ENCODE measurements around the gene TNNT2.

Gene TNNT2

DNA sequence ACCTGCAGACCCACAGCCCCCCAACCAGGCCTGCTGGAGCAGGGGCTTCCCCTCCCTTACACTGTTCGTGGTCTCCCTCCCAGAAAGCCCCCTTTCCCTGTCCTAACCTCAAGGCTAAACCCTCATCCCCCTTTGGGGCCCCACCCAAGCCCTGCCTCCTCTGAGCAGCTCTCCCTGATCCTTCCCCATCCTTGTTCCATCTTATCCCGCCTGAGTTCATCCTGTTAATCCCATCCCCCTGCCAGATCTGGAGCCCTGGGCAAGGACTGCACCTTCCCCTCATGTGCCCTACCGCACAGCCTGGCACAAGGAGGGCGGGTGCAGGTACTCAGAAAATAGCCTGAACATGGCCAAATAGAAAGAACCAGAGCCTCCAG, 6.9 kb upstream of the TNNT2 start:
- Histone ChIP-seq H3K27me3 (replicated peaks in 2 of 5; ENCODE audit: control insufficient read depth in 4 of 5, insufficient read depth in 5 of 5, low read length in 4 of 5) (peaks cover 0 to 5% (median 0%) of the 10 kb centered on the region in 5 experiments), H3K36me3 (ENCODE audit: control insufficient read depth in 4 of 4, insufficient read depth in 4 of 4, low read length in 3 of 4) (no peaks in the 10 kb centered on the region), H3K9me3 (ENCODE audit: control extremely low read depth in 1 of 5, control insufficient read depth in 4 of 5, insufficient read depth in 2 of 5, low read depth in 1 of 5, low read length in 4 of 5) (no peaks in the 10 kb centered on the region), H3K4me3 (ENCODE audit: control insufficient read depth in 1 of 7, extremely low read depth in 1 of 7, insufficient read depth in 4 of 7, low read depth in 2 of 7, low read length in 6 of 7) (no peak overlapping the region), H3K27ac (ENCODE audit: insufficient read depth in 1 of 2, low read depth in 1 of 2, low read length in 2 of 2, poor library complexity in 1 of 2, severe bottlenecking in 2 of 2) (no peak overlapping the region), H3K4me1 (ENCODE audit: control extremely low read depth in 1 of 4, control insufficient read depth in 4 of 4, insufficient read depth in 4 of 4, low read length in 3 of 4) (no peaks in the 10 kb centered on the region)
- 81% methylated on average over 3 of the region's 4 CpGs for WGBS (ENCODE audit: insufficient coverage)
- CTCF ChIA-PET, result interaction anchor here (1.0 to 3.1 kb wide), 8 partner anchors 12 to 49 kb away, joined by 3 to 27 read pairs (median 4); no protein-coding TSS in a partner anchor
- POLR2A ChIA-PET, result no interaction called here
- DNase-seq, result no peak

DNA sequence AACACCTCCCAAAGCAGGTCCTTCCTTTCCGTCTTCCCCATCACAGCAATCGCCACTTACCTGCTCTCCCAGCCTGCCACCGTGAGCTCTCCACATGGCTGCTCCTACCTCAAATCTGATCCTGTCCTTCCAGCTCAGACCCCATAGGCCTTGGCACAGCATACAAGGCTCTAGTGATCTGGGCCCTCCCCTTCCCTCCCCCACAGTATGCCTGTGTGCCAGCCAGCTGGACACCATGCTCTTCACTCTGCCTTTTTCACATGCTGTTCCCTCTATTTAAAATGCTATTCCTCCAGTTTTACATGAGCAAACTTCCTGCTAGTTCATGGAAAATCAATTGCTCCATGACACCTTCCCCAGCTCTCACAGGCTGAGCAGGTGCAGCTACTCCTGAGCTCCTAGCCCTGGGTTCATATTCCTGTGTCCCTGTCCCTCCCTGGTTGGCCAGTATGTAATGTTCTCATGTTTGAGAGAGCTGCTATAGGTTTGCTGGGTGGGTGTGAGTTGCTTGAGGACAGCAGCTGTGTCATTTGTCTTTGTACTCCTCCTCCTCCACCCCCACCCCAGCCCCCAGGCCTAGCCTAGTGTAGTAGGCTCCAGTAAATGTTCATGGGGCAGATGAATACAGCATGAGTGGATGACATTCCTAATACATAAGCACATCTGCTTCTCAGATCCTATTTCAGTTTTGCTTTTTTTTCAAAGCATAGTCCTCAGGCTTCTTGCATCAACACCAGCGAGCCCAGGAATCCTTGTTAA, 6.3 kb upstream of the TNNT2 start:
- CTCF ChIA-PET, result interaction anchor here (0.7 to 1.8 kb wide), 8 partner anchors 8 to 142 kb away, joined by 3 to 5 read pairs (median 3); no protein-coding TSS in a partner anchor
- WGBS (ENCODE audit: insufficient coverage), result 100% methylated on average over 4 of the region's 4 CpGs
- DNase-seq, result no peak
- Histone ChIP-seq H3K9me3 (ENCODE audit: control extremely low read depth in 1 of 5, control insufficient read depth in 4 of 5, insufficient read depth in 2 of 5, low read depth in 1 of 5, low read length in 4 of 5) (no peaks in the 10 kb centered on the region), H3K36me3 (ENCODE audit: control insufficient read depth in 4 of 4, insufficient read depth in 4 of 4, low read length in 3 of 4) (no peaks in the 10 kb centered on the region), H3K4me3 (ENCODE audit: control insufficient read depth in 1 of 7, extremely low read depth in 1 of 7, insufficient read depth in 4 of 7, low read depth in 2 of 7, low read length in 6 of 7) (no peak overlapping the region), H3K27me3 (replicated peaks in 2 of 5; ENCODE audit: control insufficient read depth in 4 of 5, insufficient read depth in 5 of 5, low read length in 4 of 5) (peaks cover 0 to 5% (median 0%) of the 10 kb centered on the region in 5 experiments), H3K27ac (ENCODE audit: insufficient read depth in 1 of 2, low read depth in 1 of 2, low read length in 2 of 2, poor library complexity in 1 of 2, severe bottlenecking in 2 of 2) (no peak overlapping the region), H3K4me1 (ENCODE audit: control extremely low read depth in 1 of 4, control insufficient read depth in 4 of 4, insufficient read depth in 4 of 4, low read length in 3 of 4) (no peaks in the 10 kb centered on the region)
- POLR2A ChIA-PET, result no interaction called here

GRCh38 chr1:201381130-201381529, 3.6 kb upstream of the TNNT2 start:
- H3K4me3 ChIP-seq (ENCODE audit: control insufficient read depth in 1 of 7, extremely low read depth in 1 of 7, insufficient read depth in 4 of 7, low read depth in 2 of 7, low read length in 6 of 7), result no peak overlapping the region
- H3K27ac ChIP-seq (ENCODE audit: insufficient read depth in 1 of 2, low read depth in 1 of 2, low read length in 2 of 2, poor library complexity in 1 of 2, severe bottlenecking in 2 of 2), result no peak overlapping the region
- DNase-seq, result no peak
- H3K36me3 ChIP-seq (ENCODE audit: control insufficient read depth in 4 of 4, insufficient read depth in 4 of 4, low read length in 3 of 4), result no peaks in the 10 kb centered on the region
- POLR2A ChIA-PET, result interaction anchor here (0.7 kb wide), 1 partner anchor 28 kb away, joined by 3 read pairs; no protein-coding TSS in a partner anchor
- H3K4me1 ChIP-seq (ENCODE audit: control extremely low read depth in 1 of 4, control insufficient read depth in 4 of 4, insufficient read depth in 4 of 4, low read length in 3 of 4), result no peaks in the 10 kb centered on the region
- CTCF ChIA-PET, result interaction anchor here (1.2 to 1.9 kb wide), 4 partner anchors 8 to 30 kb away, joined by 3 to 7 read pairs (median 5); no protein-coding TSS in a partner anchor
- WGBS (ENCODE audit: insufficient coverage), result 90% methylated on average over 6 of the region's 7 CpGs
- H3K9me3 ChIP-seq (ENCODE audit: control extremely low read depth in 1 of 5, control insufficient read depth in 4 of 5, insufficient read depth in 2 of 5, low read depth in 1 of 5, low read length in 4 of 5), result no peaks in the 10 kb centered on the region
- peaks cover 0 to 12% (median 4%) of the 10 kb centered on the region in 5 experiments for H3K27me3 ChIP-seq (replicated peaks in 2 of 5; ENCODE audit: control insufficient read depth in 4 of 5, insufficient read depth in 5 of 5, low read length in 4 of 5)

DNA sequence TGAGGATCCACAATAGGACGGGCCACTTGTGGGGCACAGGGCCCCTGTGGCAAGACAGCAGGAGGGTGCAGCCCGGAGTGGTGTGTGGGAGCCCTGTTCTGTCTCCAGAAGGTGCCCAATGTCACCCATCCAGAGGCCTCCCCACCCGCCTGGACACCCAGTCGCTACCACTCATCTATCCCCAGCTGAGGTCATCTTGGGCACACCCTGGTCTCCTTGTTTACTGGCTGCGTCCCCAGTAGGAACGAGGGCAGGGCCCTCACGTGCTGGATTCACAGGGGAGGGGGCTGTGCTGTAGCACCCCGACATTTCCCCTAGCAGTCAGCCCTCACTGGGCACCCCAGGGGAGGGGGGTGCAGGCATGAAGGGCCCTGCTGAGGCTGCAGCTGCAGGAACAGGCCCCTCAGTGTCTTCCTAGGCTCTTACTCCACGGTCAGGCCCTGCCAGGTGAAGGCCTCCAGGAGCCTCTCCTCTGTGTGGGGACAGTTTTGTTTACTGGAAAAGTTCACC, 2.3 kb upstream of the TNNT2 start:
- 94% methylated on average over 6 of the region's 9 CpGs for WGBS (ENCODE audit: insufficient coverage)
- ChIA-PET CTCF (interaction anchor here (1.2 to 1.9 kb wide), 3 partner anchors 10 to 31 kb away, joined by 3 to 6 read pairs (median 4); no protein-coding TSS in a partner anchor), POLR2A (no interaction called here)
- H3K27me3 ChIP-seq (replicated peaks in 2 of 5; ENCODE audit: control insufficient read depth in 4 of 5, insufficient read depth in 5 of 5, low read length in 4 of 5), result peaks cover 0 to 26% (median 12%) of the 10 kb centered on the region in 5 experiments
- DNase-seq, result no peak
- no peaks in the 10 kb centered on the region for H3K4me1 ChIP-seq (ENCODE audit: control extremely low read depth in 1 of 4, control insufficient read depth in 4 of 4, insufficient read depth in 4 of 4, low read length in 3 of 4)
- H3K36me3 ChIP-seq (ENCODE audit: control insufficient read depth in 4 of 4, insufficient read depth in 4 of 4, low read length in 3 of 4), result no peaks in the 10 kb centered on the region
- H3K27ac ChIP-seq (ENCODE audit: insufficient read depth in 1 of 2, low read depth in 1 of 2, low read length in 2 of 2, poor library complexity in 1 of 2, severe bottlenecking in 2 of 2), result no peak overlapping the region
- H3K9me3 ChIP-seq (ENCODE audit: control extremely low read depth in 1 of 5, control insufficient read depth in 4 of 5, insufficient read depth in 2 of 5, low read depth in 1 of 5, low read length in 4 of 5), result no peaks in the 10 kb centered on the region
- no peak overlapping the region for H3K4me3 ChIP-seq (ENCODE audit: control insufficient read depth in 1 of 7, extremely low read depth in 1 of 7, insufficient read depth in 4 of 7, low read depth in 2 of 7, low read length in 6 of 7)

- WGBS (ENCODE audit: insufficient coverage), result 95% methylated on average over 6 of the region's 6 CpGs
- no peak for DNase-seq
- Histone ChIP-seq H3K4me3 (ENCODE audit: control insufficient read depth in 1 of 7, extremely low read depth in 1 of 7, insufficient read depth in 4 of 7, low read depth in 2 of 7, low read length in 6 of 7) (no peak overlapping the region), H3K36me3 (ENCODE audit: control insufficient read depth in 4 of 4, insufficient read depth in 4 of 4, low read length in 3 of 4) (no peaks in the 10 kb centered on the region), H3K27me3 (replicated peaks in 2 of 5; ENCODE audit: control insufficient read depth in 4 of 5, insufficient read depth in 5 of 5, low read length in 4 of 5) (peaks cover 0 to 34% (median 14%) of the 10 kb centered on the region in 5 experiments), H3K9me3 (ENCODE audit: control extremely low read depth in 1 of 5, control insufficient read depth in 4 of 5, insufficient read depth in 2 of 5, low read depth in 1 of 5, low read length in 4 of 5) (no peaks in the 10 kb centered on the region), H3K4me1 (ENCODE audit: control extremely low read depth in 1 of 4, control insufficient read depth in 4 of 4, insufficient read depth in 4 of 4, low read length in 3 of 4) (no peaks in the 10 kb centered on the region), H3K27ac (ENCODE audit: insufficient read depth in 1 of 2, low read depth in 1 of 2, low read length in 2 of 2, poor library complexity in 1 of 2, severe bottlenecking in 2 of 2) (no peak overlapping the region)
- POLR2A ChIA-PET, result no interaction called here
- CTCF ChIA-PET, result no interaction called here
These were observed 1.3 kb upstream of the TNNT2 start for GRCh38 chr1:201378804-201379203.

- WGBS (ENCODE audit: insufficient coverage), result 39% methylated on average over 8 of the region's 11 CpGs
These were observed 761 bp downstream of the TNNT2 start for GRCh38 chr1:201376464-201377374.

More at GRCh38 chr1:201376464-201377374, 761 bp downstream of the TNNT2 start:
- H3K4me1 ChIP-seq (ENCODE audit: control extremely low read depth in 1 of 4, control insufficient read depth in 4 of 4, insufficient read depth in 4 of 4, low read length in 3 of 4), result no peaks in the 10 kb centered on the region
- peaks cover 0 to 51% (median 16%) of the 10 kb centered on the region in 5 experiments for H3K27me3 ChIP-seq (replicated peaks in 2 of 5; ENCODE audit: control insufficient read depth in 4 of 5, insufficient read depth in 5 of 5, low read length in 4 of 5)
- CTCF ChIA-PET, result interaction anchor here (1.0 to 2.1 kb wide), 6 partner anchors 9 to 129 kb away, joined by 3 to 11 read pairs (median 6); no protein-coding TSS in a partner anchor
- no peak overlapping the region for H3K27ac ChIP-seq (ENCODE audit: insufficient read depth in 1 of 2, low read depth in 1 of 2, low read length in 2 of 2, poor library complexity in 1 of 2, severe bottlenecking in 2 of 2)
- POLR2A ChIA-PET, result no interaction called here
- H3K9me3 ChIP-seq (ENCODE audit: control extremely low read depth in 1 of 5, control insufficient read depth in 4 of 5, insufficient read depth in 2 of 5, low read depth in 1 of 5, low read length in 4 of 5), result no peaks in the 10 kb centered on the region
- H3K36me3 ChIP-seq (ENCODE audit: control insufficient read depth in 4 of 4, insufficient read depth in 4 of 4, low read length in 3 of 4), result no peaks in the 10 kb centered on the region
- no peak overlapping the region for H3K4me3 ChIP-seq (ENCODE audit: control insufficient read depth in 1 of 7, extremely low read depth in 1 of 7, insufficient read depth in 4 of 7, low read depth in 2 of 7, low read length in 6 of 7)
- peak; percentile 9 to 55 (median 52) for DNase-seq
